Karpas-422 (cell line): Measurements from ENCODE around the gene COLQ. TPM values are rescaled to one million over a fixed set of nuclear protein-coding genes. Genes with fewer than 3 reads are reported as not detected.

Experiments
- DNase-seq: peaks from one replicate; pipeline ENCODE4 v3.0.0-alpha.2; 2015
- H2AFZ ChIP-seq: fragments of 200-600 bp; sonication (generic); 2 replicates; pipeline ENCODE4 v1.6.1; 2014; ENCODE audit warnings: antibody characterized with exemption, low read length, mixed read lengths
- H3K27ac ChIP-seq: fragments of 200-600 bp; sonication (generic); 2 replicates; pipeline ENCODE4 v1.5.1; 2014; ENCODE audit warnings: mild to moderate bottlenecking, low read length, moderate library complexity
- H3K27me3 ChIP-seq: fragments of 200-600 bp; sonication (generic); 2 replicates; pipeline ENCODE4 v1.6.1; 2014; ENCODE audit warnings: low read length, mixed read lengths
- H3K36me3 ChIP-seq: fragments of 200-600 bp; sonication (generic); 2 replicates; pipeline ENCODE4 v1.6.1; 2014; ENCODE audit warnings: low read length, mixed read lengths; ENCODE audit not compliant: insufficient read depth
- H3K4me1 ChIP-seq: fragments of 200-600 bp; sonication (generic); 2 replicates; pipeline ENCODE4 v1.6.1; 2014; ENCODE audit warnings: mild to moderate bottlenecking, low read length, mixed read lengths
- H3K4me2 ChIP-seq: fragments of 200-600 bp; sonication (generic); 2 replicates; pipeline ENCODE4 v1.6.1; 2014; ENCODE audit warnings: low read length, low read depth, mild to moderate bottlenecking; ENCODE audit not compliant: poor library complexity, severe bottlenecking
- H3K4me3 ChIP-seq: fragments of 200-600 bp; sonication (generic); 2 replicates; pipeline ENCODE4 v1.5.1; 2014; ENCODE audit warnings: mild to moderate bottlenecking, antibody characterized with exemption, low read length, mixed read lengths
- H3K79me2 ChIP-seq: fragments of 200-600 bp; sonication (generic); 2 replicates; pipeline ENCODE4 v1.6.1; 2014; ENCODE audit warnings: mild to moderate bottlenecking, low read length, mixed read lengths
- H3K9ac ChIP-seq: fragments of 200-600 bp; sonication (generic); 2 replicates; pipeline ENCODE4 v1.6.0; 2014; ENCODE audit warnings: low read length
- H3K9me2 ChIP-seq: fragments of 200-600 bp; sonication (generic), shearing (Covaris generic); replicated peaks from 2 replicates; pipeline ENCODE4 v1.6.0; 2014; ENCODE audit warnings: mild to moderate bottlenecking, low read length, moderate library complexity; ENCODE audit not compliant: insufficient read depth
- H3K9me3 ChIP-seq: fragments of 300-700, 200-600 bp; sonication (generic); 2 replicates; pipeline ENCODE4 v1.6.1; 2014; ENCODE audit warnings: low read length, mixed read lengths
- H4K20me1 ChIP-seq: fragments of 200-600 bp; sonication (generic); 2 replicates; pipeline ENCODE4 v1.6.1; 2014; ENCODE audit warnings: mild to moderate bottlenecking, antibody characterized with exemption, low read length, low read depth; ENCODE audit not compliant: insufficient read depth
- total RNA-seq: library from RNA; depleted of rRNA; stranded (reverse); fragments of >200 nt; shearing (Covaris generic); gene quantifications from 2 replicates; pipeline ENCODE4 v1.2.3, GENCODE V29; 2014; ENCODE audit warnings: low replicate concordance; rRNA removed

Gene COLQ
- 2.6 and 8.9 TPM in 2 replicates for total RNA-seq

- Histone ChIP-seq H4K20me1 (no peaks in the 10 kb centered on the region), H3K4me1 (peaks cover 7% of the 10 kb centered on the region; the same call in 1 of the 2 replicates), H3K27me3 (no peaks in the 10 kb centered on the region), H3K9ac (no peak within 1 kb of the TSS), H3K9me3 (no peaks in the 10 kb centered on the region), H3K27ac (no peak within 1 kb of the TSS), H3K36me3 (no peaks in the 10 kb centered on the region), H3K4me2 (no peak within 1 kb of the TSS), H2AFZ (no peak within 1 kb of the TSS), H3K9me2 (no peaks in the 10 kb centered on the region), H3K79me2 (no peaks in the 10 kb centered on the region), H3K4me3 (no peak within 1 kb of the TSS)
- DNase-seq, result no peak
Measured at GRCh38 chr3:15521573-15521965, at the start of gene COLQ. Gene COLQ, minus strand, starts transcription at chr3:15521706. Its CDS starts 81 bp downstream, at chr3:15521625.

GRCh38 chr3:15563190-15563589 lies 41.7 kb upstream of the COLQ start:
- H3K4me1 ChIP-seq, result no peaks in the 10 kb centered on the region
- no peak for DNase-seq
- H3K79me2 ChIP-seq, result no peaks in the 10 kb centered on the region
- peaks cover 25% of the 10 kb centered on the region; the same call in 1 of the 2 replicates for H3K36me3 ChIP-seq
- no peak overlapping the region for H3K9ac ChIP-seq
- H3K27ac ChIP-seq, result no peak overlapping the region
- no peak overlapping the region for H2AFZ ChIP-seq
- H3K9me2 ChIP-seq, result no peaks in the 10 kb centered on the region
- no peaks in the 10 kb centered on the region for H3K27me3 ChIP-seq
- no peaks in the 10 kb centered on the region for H4K20me1 ChIP-seq
- H3K9me3 ChIP-seq, result no peaks in the 10 kb centered on the region
- H3K4me3 ChIP-seq, result no peak overlapping the region
- H3K4me2 ChIP-seq, result no peak overlapping the region

- no peaks in the 10 kb centered on the region for H3K9me3 ChIP-seq
- no peaks in the 10 kb centered on the region for H4K20me1 ChIP-seq
- H3K27ac ChIP-seq, result no peak overlapping the region
- H3K9me2 ChIP-seq, result no peaks in the 10 kb centered on the region
- H3K4me1 ChIP-seq, result peaks cover 4% of the 10 kb centered on the region
- no peak overlapping the region for H3K4me2 ChIP-seq
- H3K79me2 ChIP-seq, result no peaks in the 10 kb centered on the region
- peaks cover 18% of the 10 kb centered on the region; the same call in 1 of the 2 replicates for H3K36me3 ChIP-seq
- no peak for DNase-seq
- H3K9ac ChIP-seq, result no peak overlapping the region
- H2AFZ ChIP-seq, result no peak overlapping the region
- H3K4me3 ChIP-seq, result no peak overlapping the region
- H3K27me3 ChIP-seq, result no peaks in the 10 kb centered on the region
Measured at GRCh38 chr3:15562560-15562959, 41.1 kb upstream of the COLQ start.

GRCh38 chr3:15558581-15558980 lies 37.1 kb upstream of the COLQ start:
- Histone ChIP-seq H2AFZ (no peak overlapping the region), H3K36me3 (peaks cover 8% of the 10 kb centered on the region; the same call in 1 of the 2 replicates), H4K20me1 (no peaks in the 10 kb centered on the region), H3K27ac (no peak overlapping the region), H3K9ac (no peak overlapping the region), H3K4me1 (peaks cover 18% of the 10 kb centered on the region), H3K27me3 (no peaks in the 10 kb centered on the region), H3K4me3 (no peak overlapping the region), H3K9me3 (no peaks in the 10 kb centered on the region), H3K4me2 (no peak overlapping the region), H3K79me2 (no peaks in the 10 kb centered on the region), H3K9me2 (no peaks in the 10 kb centered on the region)
- DNase-seq, result no peak

GRCh38 chr3:15557511-15557946 lies 36.0 kb upstream of the COLQ start:
- Histone ChIP-seq H3K4me3 (no peak overlapping the region), H3K4me1 (peaks cover 18% of the 10 kb centered on the region), H4K20me1 (no peaks in the 10 kb centered on the region), H3K9me2 (no peaks in the 10 kb centered on the region), H3K9ac (peak overlapping the region; percentile 21; the same call in 1 of the 2 replicates), H2AFZ (0 out of 2 replicates have a peak overlapping the region, but pooled peaks have one; percentile 58), H3K4me2 (peak overlapping the region; percentile 37), H3K36me3 (peaks cover 8% of the 10 kb centered on the region; the same call in 1 of the 2 replicates), H3K79me2 (no peaks in the 10 kb centered on the region), H3K9me3 (no peaks in the 10 kb centered on the region), H3K27ac (no peak overlapping the region), H3K27me3 (no peaks in the 10 kb centered on the region)
- peak; percentile 90 for DNase-seq

GRCh38 chr3:15556512-15556911 lies 35.0 kb upstream of the COLQ start:
- Histone ChIP-seq H3K4me3 (no peak overlapping the region), H3K27me3 (no peaks in the 10 kb centered on the region), H3K9me3 (no peaks in the 10 kb centered on the region), H3K4me2 (no peak overlapping the region), H3K36me3 (peaks cover 8% of the 10 kb centered on the region; the same call in 1 of the 2 replicates), H2AFZ (no peak overlapping the region), H3K79me2 (no peaks in the 10 kb centered on the region), H3K27ac (no peak overlapping the region), H3K9ac (no peak overlapping the region), H3K4me1 (peaks cover 18% of the 10 kb centered on the region), H4K20me1 (no peaks in the 10 kb centered on the region), H3K9me2 (no peaks in the 10 kb centered on the region)
- DNase-seq, result peak; percentile 74

GRCh38 chr3:15553749-15554148 lies 32.2 kb upstream of the COLQ start:
- Histone ChIP-seq H3K79me2 (no peaks in the 10 kb centered on the region), H3K27ac (no peak overlapping the region), H3K27me3 (no peaks in the 10 kb centered on the region), H3K36me3 (no peaks in the 10 kb centered on the region), H3K4me2 (no peak overlapping the region), H3K4me3 (no peak overlapping the region), H3K9me3 (no peaks in the 10 kb centered on the region), H3K9me2 (no peaks in the 10 kb centered on the region), H4K20me1 (no peaks in the 10 kb centered on the region), H2AFZ (no peak overlapping the region), H3K9ac (no peak overlapping the region), H3K4me1 (peaks cover 18% of the 10 kb centered on the region)
- no peak for DNase-seq

- Histone ChIP-seq H3K36me3 (no peaks in the 10 kb centered on the region), H4K20me1 (no peaks in the 10 kb centered on the region), H3K4me3 (no peak overlapping the region), H3K27me3 (no peaks in the 10 kb centered on the region), H3K9me2 (no peaks in the 10 kb centered on the region), H3K4me2 (no peak overlapping the region), H3K27ac (no peak overlapping the region), H3K9me3 (no peaks in the 10 kb centered on the region), H3K4me1 (peaks cover 7% of the 10 kb centered on the region), H3K79me2 (no peaks in the 10 kb centered on the region), H2AFZ (no peak overlapping the region), H3K9ac (no peak overlapping the region)
- DNase-seq, result no peak
Measured at GRCh38 chr3:15551902-15552301, 30.4 kb upstream of the COLQ start.
